NCI-H69 (cell line): Measurements from ENCODE around the gene PDE1A.

Experiments
- DNase-seq: peaks from one replicate; lab custom pipeline; 2025; lab: John Stamatoyannopoulos, UW

The PDE1A gene

DNA sequence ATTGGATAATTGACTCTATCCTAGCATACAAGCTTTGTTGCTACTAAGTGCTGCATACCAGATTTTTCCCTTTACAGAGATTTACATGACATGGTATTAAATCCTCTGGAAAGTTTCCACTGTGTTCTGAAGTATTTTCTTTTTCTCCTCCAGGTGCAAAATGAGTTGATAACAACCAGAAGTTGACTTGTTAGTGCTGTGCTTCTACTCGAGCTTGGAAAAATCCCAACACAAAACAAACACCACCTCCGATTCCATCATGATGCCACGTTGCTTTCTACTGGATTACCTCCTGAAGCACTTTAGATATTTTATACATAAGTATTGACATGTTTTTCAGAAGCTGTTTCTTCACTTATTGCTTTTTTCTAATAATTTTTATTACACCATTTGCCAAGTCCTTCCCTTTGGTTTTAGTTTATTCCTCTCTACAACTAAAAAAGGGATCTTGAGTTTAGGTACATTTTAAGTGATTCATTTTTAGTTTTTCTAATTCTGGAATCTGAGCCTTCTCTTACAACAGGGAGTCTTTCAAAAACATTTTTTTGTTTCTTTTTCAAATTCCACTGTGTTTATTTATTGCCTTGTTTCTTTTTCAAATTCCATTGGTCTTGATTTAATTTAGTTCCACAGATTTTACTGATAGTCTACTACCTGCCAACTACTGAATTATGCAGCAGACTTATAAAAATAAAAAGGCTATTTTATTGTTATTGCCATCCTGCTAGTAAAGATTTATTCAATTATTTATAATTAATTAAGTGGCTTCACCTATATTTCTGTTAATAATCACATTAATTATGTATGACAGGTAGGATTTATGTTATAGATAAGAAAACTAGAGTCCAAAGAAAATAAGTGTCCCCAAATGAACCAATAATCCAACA lies 297.8 kb downstream of the PDE1A start:
- no peak for DNase-seq

DNA sequence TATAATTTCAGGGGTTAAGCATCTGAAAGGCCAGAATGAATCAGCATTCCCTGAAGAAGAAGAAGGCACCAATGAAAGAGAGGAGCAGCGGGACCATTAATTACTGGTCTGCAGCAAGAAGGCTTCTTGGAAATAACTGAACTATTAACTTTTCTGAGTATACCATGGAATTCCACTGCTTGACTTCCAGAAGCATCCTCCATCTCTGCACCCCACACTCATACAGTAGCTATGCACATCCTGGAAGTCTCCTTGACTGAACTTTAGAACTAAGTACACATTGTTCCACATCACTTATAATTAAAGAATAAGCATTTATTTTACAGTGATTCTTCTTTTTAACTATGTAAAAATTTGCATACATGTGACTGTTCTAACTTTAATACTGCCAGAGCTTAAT lies 309.6 kb downstream of the PDE1A start:
- DNase-seq = no peak

DNA sequence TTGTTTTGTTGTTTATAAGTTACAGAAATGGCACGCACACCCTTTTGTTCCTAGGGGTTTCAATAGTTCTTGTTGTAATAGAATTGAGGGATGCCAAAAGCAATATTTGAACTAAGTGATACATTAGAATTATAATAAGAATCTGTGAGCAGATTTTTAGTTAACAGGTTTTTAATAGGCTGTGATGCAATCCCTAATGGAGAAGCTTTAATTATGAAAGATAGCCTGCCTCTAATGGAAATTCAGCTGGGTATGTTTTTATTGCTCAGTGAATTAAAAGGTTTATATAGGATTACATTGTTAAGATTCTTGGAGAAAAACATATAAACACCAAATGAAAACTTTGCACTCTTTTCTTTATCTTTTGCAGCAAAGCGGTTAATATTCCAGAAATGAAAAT lies 310.1 kb downstream of the PDE1A start:
- DNase-seq = peak; percentile 4

DNA sequence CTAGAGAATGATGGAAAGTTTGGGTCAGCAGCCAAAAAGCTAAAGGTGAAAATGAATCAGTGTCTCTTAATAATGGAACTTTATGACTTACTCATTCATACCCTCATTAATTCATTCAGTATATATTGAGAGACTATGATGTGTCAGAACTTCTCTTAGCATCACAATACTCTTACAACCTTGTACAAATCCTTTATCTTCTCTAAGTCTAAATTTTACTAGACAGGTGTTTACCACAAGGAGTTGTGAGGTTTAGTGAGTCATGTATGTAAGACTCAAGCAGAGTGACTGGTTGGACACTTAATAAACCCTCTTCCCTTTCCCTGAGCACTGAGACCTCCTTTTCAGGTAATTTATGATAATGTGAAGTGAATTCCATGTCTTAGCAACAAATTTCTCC lies 311.6 kb downstream of the PDE1A start:
- no peak for DNase-seq

DNA sequence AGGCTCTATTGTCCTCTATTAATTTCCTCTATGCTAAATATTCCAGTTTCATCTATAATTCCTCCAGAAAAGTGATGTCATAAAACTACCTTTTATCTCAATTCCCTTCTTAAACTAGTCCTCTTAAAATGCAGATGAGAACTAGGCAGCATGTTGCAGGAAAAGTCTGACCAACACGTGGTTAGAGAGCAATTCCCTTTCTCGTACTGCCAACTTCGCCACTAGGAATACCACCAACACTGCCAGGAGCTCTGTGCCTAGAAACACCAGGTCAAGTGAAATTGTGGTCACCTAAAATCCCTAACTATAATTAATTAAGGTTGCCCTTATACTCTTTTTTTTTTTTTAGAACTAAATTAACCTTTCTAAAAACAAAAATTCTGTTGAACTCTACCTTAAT lies 313.5 kb downstream of the PDE1A start:
- no peak for DNase-seq

DNA sequence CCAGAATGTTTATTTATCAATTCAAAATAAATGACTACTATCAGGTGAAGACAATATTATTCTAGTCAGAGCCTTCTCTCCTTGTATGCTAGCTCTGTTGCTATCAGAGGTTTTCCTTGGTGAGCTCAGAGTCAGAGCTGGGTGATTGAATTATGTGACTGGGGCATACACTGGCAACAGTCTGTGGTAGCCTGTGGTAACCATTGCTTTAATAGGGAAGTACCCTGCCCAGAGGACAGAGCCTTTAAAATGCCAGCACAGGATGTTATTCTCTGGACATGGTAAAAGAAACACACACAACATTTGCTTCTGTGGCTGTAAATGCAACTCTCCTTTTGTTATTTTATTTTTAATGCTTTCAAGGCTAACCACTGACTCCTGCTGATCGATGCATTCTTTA lies 316.5 kb downstream of the PDE1A start:
- no peak for DNase-seq

DNA sequence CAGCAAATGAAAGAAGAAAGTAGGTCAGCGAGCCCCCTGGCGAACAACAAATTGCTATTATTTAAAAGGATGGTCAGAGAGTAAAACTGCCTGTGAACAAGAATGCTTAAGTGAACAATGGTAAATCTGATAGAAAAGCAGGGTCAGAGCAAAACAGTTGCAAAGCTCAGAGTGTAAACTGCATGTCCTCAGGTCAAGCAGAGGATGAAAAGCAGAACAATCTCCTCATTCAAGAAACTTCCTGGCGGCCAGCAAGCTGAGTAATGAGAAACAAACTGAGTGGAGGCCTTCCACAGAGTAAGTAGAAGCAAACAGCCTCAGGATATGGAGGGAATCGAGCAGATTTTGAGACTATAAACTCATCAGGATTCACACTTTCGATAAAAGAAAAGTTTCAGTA lies 323.3 kb downstream of the PDE1A start:
- no peak for DNase-seq

DNA sequence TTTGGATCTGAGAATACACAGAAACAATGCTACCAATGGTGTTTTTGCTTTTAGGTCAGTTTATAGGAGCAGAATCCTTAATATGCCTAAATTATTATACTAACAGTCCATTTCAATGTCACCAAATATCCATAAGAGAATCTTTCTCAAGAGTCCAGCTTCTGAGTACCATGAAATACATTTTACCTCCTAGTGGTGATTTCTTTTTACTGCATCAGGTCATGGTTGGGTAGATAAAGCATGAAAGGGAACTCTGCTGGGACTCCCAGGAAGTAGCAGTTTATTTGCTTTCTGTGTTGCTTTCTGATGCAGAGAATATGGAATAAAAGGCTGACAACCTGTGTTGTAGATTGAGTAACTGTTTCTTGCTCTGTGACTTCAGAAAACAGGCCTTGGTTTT lies 325.6 kb downstream of the PDE1A start:
- peak; percentile 38 for DNase-seq

DNA sequence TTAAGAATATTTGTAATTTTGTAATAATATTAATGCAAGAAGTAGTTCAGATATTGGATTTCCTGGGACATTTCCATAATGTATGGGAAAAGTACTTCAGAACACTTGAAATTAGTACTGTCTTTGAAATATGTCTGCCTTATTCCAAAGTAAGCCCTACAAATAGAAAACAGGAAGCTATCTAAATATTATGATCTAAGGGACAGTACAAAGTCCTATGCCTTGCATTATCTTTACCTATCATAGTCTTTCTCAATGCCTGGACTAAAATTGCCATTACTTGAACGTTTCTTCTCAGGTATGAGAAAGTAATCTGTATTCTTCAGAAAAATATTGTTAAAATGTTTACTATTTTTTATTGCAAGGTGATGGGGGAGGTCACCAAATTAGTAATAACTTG lies 328.2 kb downstream of the PDE1A start:
- DNase-seq = no peak

DNA sequence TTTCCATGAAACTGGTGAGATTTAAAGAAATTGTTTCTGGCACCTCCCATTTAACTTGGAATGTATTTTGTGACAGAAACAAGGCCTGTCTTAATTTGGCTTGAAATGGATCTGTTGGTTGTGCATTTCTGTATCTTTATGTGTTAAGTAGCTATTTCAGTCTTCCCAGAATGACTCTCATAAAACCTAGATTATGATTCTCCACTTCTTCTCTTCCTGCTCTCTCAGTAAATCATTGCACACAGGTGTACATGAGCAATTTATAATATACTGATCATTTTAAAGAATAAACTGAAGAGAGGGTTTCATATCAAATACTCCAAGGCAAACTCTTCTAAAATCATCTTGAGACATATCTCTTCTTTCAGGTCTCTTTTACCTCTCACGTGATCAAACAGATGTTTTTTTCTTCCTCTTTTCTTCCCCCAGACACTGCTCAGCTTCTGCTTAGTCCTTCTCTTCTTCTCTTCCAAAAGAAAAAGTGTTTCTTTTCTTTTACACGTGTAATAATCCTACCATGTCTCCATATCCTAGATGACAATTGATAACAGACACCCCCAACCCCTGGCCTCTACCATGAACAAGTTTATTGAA lies 329.2 kb downstream of the PDE1A start:
- DNase-seq = no peak

DNA sequence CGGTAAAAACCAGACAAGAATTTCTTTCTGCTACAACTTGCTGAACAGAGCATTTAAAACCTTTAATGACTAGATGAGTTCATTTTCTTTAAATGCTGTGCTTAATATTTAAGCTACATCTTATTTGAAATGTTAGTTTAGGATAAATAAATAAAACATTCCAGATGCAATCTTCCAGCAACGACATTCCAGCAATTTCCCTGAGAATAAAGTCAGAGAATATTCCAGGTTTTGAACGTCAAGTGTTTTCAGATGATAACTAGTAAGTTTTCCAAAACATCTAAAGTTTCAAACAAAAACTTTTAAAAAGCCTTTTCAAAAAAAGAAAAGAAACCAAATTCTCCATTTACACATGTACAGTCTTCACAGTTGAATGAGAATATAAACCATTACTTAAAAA lies 336.4 kb downstream of the PDE1A start:
- no peak for DNase-seq
